T-helper 17 cell (primary cell): ENCODE results near the gene GATB. TPM values are rescaled to one million over a fixed set of nuclear protein-coding genes. Genes with fewer than 3 reads are reported as not detected.

Experiments used
- ATAC-seq: fragments of 150-1000 bp; cut with Tn5 transposase; 2 replicates; pipeline ENCODE4 v1.10.0; 2021; ENCODE audit warnings: mild to moderate bottlenecking, moderate library complexity
- DNase-seq, 3 donors: peaks; one replicate each; pipeline versions ENCODE4 v3.0.0 to v3.0.0-alpha.2; 2020 to 2021
- H3K9me3 ChIP-seq: one replicate; pipeline ENCODE4 v1.7.0; 2013; ENCODE audit warnings: low read length, mild to moderate bottlenecking; ENCODE audit not compliant: control insufficient read depth, poor library complexity, severe bottlenecking
- H3K27ac Mint-ChIP-seq: one replicate; pipeline ENCODE4 v1.8.0; 2022; ENCODE audit warnings: mild to moderate bottlenecking, moderate library complexity, mixed read lengths
- H3K27me3 Mint-ChIP-seq: one replicate; pipeline ENCODE4 v1.8.0; 2022; ENCODE audit warnings: mixed read lengths
- H3K36me3 Mint-ChIP-seq: one replicate; pipeline ENCODE4 v1.8.0; 2022; ENCODE audit warnings: low read depth, mixed read lengths
- H3K4me1 Mint-ChIP-seq: one replicate; pipeline ENCODE4 v1.8.0; 2022; ENCODE audit warnings: mild to moderate bottlenecking, mixed read lengths
- H3K4me3 Mint-ChIP-seq: one replicate; pipeline ENCODE4 v1.8.0; 2022; ENCODE audit warnings: mild to moderate bottlenecking, moderate library complexity, mixed read lengths
- total RNA-seq, 4 donors: library from RNA in 2 of 4; stranded (reverse) in 2 of 4; gene quantifications; one replicate each; pipeline ENCODE4 v1.2.3 and lab custom pipeline; 2022 to 2026

The GATB gene
- total RNA-seq, 2 donors from 2014 or later, result 7.5 to 8.3 TPM

GRCh38 chr4:151628001-151628608 lies 132.7 kb downstream of the GATB start:
- ATAC-seq, result no peak
- peaks cover 39% of the 10 kb centered on the region for H3K27me3 Mint-ChIP-seq
- no peak overlapping the region for H3K4me3 Mint-ChIP-seq
- no peak overlapping the region for H3K27ac Mint-ChIP-seq
- H3K9me3 ChIP-seq, result no peaks in the 10 kb centered on the region
- no peaks in the 10 kb centered on the region for H3K4me1 Mint-ChIP-seq
- peaks cover 4% of the 10 kb centered on the region for H3K36me3 Mint-ChIP-seq
- no peak for DNase-seq

DNA sequence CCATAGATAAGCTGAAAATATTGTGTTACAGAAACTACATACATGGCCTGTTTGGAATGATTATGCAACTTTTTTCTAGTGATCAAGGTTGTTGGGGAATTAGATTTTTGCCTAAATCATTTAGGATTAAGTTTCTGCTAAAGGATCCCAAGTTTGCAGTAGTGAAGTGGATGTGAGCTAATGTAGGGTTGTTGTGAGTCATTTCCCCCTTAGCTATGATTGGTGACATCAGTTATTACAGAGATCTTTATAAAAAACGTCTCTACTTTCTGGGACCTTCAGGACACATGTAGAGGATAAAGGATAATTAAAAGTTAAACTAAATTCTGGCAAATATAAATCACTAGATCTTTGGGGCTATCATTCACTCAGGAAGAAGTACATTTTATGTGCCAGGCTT lies 133.3 kb downstream of the GATB start:
- H3K4me1 Mint-ChIP-seq, result no peaks in the 10 kb centered on the region
- ATAC-seq (no peak), DNase-seq (no peak)
- no peak overlapping the region for H3K27ac Mint-ChIP-seq
- H3K9me3 ChIP-seq, result no peaks in the 10 kb centered on the region
- H3K4me3 Mint-ChIP-seq, result no peak overlapping the region
- peaks cover 2% of the 10 kb centered on the region for H3K36me3 Mint-ChIP-seq
- H3K27me3 Mint-ChIP-seq, result peaks cover 41% of the 10 kb centered on the region

DNA sequence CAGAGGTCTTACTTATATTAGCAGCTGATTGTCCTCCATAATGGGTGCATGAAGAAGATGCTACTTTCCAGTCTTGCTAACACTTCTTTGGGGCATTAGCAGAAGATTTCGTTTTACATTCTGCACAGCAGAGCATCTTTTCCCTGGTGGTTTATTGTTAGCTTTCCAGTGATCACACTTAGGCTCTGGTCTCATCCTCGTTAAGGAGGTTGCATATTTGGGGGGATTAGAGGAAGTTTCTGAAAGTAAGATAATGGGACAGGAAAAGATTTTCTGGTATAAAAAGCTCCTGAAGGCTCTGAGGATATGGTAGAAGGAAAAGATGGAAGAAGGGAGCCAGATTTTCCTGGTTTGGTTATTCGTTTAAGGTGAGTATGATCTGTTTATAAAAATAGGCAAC lies 134.1 kb downstream of the GATB start:
- peaks cover 49% of the 10 kb centered on the region for H3K27me3 Mint-ChIP-seq
- no peak overlapping the region for H3K27ac Mint-ChIP-seq
- ATAC-seq, result no peak

DNA sequence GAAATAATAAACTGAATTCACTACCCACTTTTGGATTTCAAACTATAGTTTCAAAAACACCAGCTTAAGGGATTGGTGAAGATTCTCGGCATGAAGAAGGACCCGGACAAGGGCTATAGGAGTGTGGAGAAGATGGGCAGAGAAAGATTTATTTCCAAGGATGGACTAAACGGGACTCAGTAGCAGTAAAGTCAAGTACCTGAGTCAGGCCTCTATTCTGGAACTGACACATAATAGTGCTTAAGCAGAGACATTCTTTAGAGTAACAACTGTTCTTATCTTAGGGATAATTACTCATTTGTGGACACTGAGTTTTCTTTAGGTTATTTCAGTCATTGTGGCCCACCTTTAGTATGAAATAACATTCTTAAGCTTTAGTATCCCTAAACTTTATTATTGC lies 134.6 kb downstream of the GATB start:
- no peaks in the 10 kb centered on the region for H3K4me1 Mint-ChIP-seq
- no peak for ATAC-seq
- DNase-seq, result no peak
- H3K36me3 Mint-ChIP-seq, result peaks cover 2% of the 10 kb centered on the region
- no peak overlapping the region for H3K4me3 Mint-ChIP-seq
- no peak overlapping the region for H3K27ac Mint-ChIP-seq
- H3K9me3 ChIP-seq, result no peaks in the 10 kb centered on the region
- peaks cover 51% of the 10 kb centered on the region for H3K27me3 Mint-ChIP-seq

More for the DNA sequence above, 134.1 kb downstream of the GATB start:
- Mint-ChIP-seq H3K36me3 (peaks cover 2% of the 10 kb centered on the region), H3K4me3 (no peak overlapping the region), H3K4me1 (no peaks in the 10 kb centered on the region)
- DNase-seq, result no peak
- no peaks in the 10 kb centered on the region for H3K9me3 ChIP-seq

DNA sequence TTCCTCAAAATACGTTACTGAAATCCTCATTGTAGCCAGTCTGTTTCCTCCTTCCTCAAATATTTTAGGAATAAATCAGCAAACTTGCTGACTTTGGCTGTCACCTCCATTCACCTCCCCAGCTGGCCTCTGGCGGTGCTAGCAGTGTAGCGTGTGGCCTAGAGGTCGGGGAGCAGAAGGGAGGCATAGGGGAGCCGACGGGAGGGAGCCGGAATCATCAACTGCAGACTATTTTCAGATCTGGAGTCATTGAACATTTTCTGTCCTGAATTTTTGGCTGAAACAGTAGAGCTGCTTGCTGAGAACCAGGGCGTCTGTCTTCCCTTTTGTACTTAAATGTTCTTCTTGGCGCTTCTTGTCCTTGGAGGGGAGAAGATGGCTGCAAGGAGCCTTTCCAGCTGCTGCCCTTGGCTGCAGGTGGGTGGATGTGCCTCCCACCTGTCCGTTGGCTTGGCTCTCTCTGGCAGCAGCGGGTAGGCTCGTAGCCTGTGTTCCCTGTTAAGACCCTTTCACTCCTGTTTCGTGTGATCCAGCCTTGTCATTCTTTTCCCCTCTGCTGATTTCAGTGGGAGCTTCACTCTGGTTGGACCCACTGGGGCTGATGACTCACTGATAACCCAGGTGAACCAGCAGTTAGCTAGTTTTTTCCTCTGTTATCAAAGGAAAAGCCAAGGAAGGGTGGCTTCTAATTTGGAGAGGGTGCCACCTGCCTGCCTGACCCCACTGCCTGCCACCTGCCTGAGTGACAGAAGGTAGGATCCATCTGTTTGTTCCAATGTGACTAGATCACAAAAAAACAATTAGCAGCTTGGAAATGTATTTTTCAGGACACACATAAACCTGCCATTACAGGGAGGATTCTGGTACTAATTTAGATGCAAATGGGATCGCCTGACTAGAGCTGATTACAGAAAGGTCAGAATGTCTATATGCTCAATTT lies 135.9 kb downstream of the GATB start:
- no peaks in the 10 kb centered on the region for H3K36me3 Mint-ChIP-seq

More for the DNA sequence above, 135.9 kb downstream of the GATB start:
- DNase-seq (no peak), ATAC-seq (no peak)
- H3K9me3 ChIP-seq, result no peaks in the 10 kb centered on the region
- Mint-ChIP-seq H3K27me3 (peaks cover 51% of the 10 kb centered on the region), H3K27ac (no peak overlapping the region), H3K4me3 (no peak overlapping the region), H3K4me1 (no peaks in the 10 kb centered on the region)
